Duodenal mucosa (tissue), 2 donors: ENCODE results near the gene ROBO2.

Experiments used
- H3K27ac ChIP-seq: one replicate; pipeline ENCODE4 v1.7.0; 2013; ENCODE audit warnings: low read depth, low read length
- H3K27me3 ChIP-seq, 2 donors: one replicate each; pipeline ENCODE4 v1.7.0; 2013; ENCODE audit warnings: low read length in 2 of 2, control low read depth in 1 of 2; ENCODE audit not compliant: insufficient read depth in 2 of 2, control insufficient read depth in 1 of 2
- H3K36me3 ChIP-seq, 2 donors: one replicate each; pipeline ENCODE4 v1.7.0; 2013; ENCODE audit warnings: low read length in 2 of 2, control low read depth in 1 of 2; ENCODE audit not compliant: insufficient read depth in 2 of 2, control insufficient read depth in 1 of 2
- H3K4me1 ChIP-seq, 2 donors: one replicate each; pipeline ENCODE4 v1.7.0; 2013; ENCODE audit warnings: low read length in 2 of 2, control low read depth in 1 of 2; ENCODE audit not compliant: insufficient read depth in 2 of 2, control insufficient read depth in 1 of 2
- H3K4me3 ChIP-seq, 2 donors: one replicate each; pipeline ENCODE4 v1.7.0; 2013; ENCODE audit warnings: low read length in 2 of 2, low read depth in 1 of 2
- H3K9ac ChIP-seq, 2 donors: one replicate each; pipeline ENCODE4 v1.7.0; 2013; ENCODE audit warnings: low read length in 2 of 2, low read depth in 1 of 2
- H3K9me3 ChIP-seq, 2 donors: one replicate each; pipeline ENCODE4 v1.7.0; 2013; ENCODE audit warnings: low read length in 2 of 2, control low read depth in 1 of 2; ENCODE audit not compliant: control insufficient read depth in 1 of 2

Gene ROBO2

DNA sequence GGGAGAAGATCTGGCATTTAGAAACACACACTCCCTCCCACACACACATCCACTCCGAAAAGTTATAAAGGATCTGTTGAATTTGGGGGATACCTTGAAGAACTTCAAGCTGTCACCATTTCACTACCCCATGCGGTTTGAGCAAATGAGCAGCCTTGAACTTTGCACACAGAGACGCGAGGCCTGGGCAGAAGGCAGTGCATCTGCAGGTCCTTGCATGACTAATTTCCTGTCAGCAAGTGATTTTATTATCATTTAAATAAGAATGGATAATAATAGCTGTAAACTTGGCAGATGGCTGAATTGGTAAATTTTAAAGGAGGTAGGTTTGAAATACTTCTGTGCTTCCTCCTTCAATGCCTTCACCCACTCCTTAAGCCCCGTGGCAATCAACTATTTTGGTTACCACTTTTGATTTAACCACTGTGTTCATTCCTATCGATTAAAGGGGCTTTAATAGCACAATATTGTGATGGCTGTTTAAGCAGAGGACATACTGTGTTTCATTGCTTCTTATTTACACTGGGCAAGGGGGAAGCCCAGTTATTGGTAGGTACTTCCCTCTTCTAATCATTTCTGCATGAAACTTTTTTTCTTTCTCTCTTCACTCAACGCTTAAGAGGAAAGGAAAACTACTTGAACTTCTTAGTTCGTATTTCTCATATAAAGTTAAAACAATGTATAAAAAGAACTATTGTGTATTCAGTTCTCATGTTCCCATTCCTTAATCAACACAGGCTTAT is 108.1 kb downstream of the ROBO2 start:
- Histone ChIP-seq H3K9ac (no peak overlapping the region), H3K27me3 (no peaks in the 10 kb centered on the region), H3K4me1 (peaks cover 0 to 5% of the 10 kb centered on the region in 2 donors), H3K36me3 (no peaks in the 10 kb centered on the region), H3K4me3 (no peak overlapping the region), H3K9me3 (no peaks in the 10 kb centered on the region), H3K27ac (no peak overlapping the region)

DNA sequence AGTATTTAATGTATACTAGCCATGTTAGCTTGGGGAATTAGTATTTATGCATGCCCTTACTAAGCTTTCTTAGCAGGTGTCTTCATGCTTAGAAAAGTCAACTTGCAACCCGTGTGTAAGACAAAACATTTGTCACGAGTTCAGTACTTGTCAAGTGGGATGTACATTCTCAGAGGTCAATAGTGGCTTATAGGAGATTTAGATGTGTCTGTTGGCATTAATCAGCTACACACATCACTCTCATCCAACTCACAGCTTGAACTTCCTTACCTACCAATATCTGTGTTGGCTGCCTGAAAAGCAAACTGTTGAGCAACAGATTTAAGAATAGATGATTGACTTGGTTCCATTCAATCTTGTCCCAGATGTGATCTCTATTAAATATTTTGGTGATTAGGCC is 109.5 kb downstream of the ROBO2 start:
- Histone ChIP-seq H3K9ac (no peak overlapping the region), H3K4me3 (no peak overlapping the region), H3K27ac (no peak overlapping the region), H3K36me3 (no peaks in the 10 kb centered on the region), H3K9me3 (no peaks in the 10 kb centered on the region), H3K4me1 (peaks cover 0 to 5% of the 10 kb centered on the region in 2 donors), H3K27me3 (no peaks in the 10 kb centered on the region)

DNA sequence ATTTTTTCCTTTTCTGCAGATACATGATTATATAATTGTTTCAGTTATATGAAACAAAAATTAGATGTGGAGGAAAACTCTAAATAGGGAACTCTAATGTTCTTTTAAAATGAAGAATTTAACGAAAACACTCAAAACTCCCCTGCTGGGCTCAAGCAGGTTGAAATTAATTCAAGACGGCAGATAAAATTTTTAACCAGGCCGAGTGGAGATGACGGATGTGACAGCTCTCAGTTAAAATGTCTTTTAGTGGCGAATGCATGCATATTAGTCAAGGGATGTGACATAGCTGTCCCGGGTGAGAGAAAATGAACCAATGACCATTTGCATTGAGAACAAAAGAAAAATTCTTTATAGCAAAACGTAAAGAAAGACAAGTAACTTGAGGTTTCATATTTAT is 110.1 kb downstream of the ROBO2 start:
- Histone ChIP-seq H3K4me1 (peaks cover 0 to 5% of the 10 kb centered on the region in 2 donors), H3K9me3 (no peaks in the 10 kb centered on the region), H3K27ac (no peak overlapping the region), H3K36me3 (no peaks in the 10 kb centered on the region), H3K9ac (no peak overlapping the region), H3K4me3 (no peak overlapping the region), H3K27me3 (no peaks in the 10 kb centered on the region)

- Histone ChIP-seq H3K36me3 (no peaks in the 10 kb centered on the region), H3K4me3 (no peak overlapping the region), H3K9ac (no peak overlapping the region), H3K27ac (no peak overlapping the region), H3K27me3 (no peaks in the 10 kb centered on the region), H3K4me1 (peaks cover 5 to 7% of the 10 kb centered on the region in 2 donors), H3K9me3 (no peaks in the 10 kb centered on the region)
These were observed 110.9 kb downstream of the ROBO2 start for GRCh38 chr3:77150759-77151158.

DNA sequence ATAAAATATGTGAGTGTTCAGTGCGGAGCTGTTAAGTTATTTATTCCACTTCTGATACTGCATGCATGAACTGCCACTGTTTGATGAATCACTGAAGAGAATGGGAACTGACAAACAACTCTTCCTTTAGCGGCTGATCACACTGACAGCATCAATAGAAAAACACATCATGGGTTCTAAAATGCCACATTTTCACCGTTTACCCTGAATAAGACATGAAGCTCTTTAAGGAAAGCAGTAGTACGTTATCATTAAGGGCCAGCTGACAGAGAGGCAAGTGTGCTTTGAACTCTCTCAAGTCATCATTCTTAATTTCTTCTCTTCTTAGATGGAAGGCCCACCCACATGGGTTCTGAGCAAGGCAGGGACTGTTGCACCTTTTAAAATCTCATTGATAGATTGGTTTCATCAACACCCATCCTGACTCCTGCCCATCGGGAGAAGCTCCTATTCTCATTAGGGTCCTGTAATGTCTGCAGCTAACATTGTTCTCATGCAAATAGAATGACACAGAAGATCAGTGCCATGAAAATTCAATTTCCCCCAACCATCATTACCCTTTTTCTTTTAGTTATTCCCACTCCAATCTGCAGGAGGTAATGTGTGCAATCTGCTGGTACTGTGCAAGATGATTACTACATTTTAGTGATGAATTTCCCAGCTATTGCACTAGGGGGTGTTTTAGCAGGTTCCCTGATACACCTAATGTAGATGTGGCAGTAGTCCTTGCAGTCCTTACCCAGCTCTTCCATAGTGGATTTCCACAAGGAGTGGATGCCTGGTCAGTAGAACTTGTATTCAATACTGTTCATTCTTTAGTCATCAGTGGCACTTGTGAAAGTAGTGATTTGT is 119.1 kb downstream of the ROBO2 start:
- H3K27ac ChIP-seq, result no peak overlapping the region
- H3K4me1 ChIP-seq, result peaks cover 0 to 8% of the 10 kb centered on the region in 2 donors
- H3K4me3 ChIP-seq, result no peak overlapping the region
- H3K27me3 ChIP-seq, result no peaks in the 10 kb centered on the region
- no peaks in the 10 kb centered on the region for H3K9me3 ChIP-seq
- no peaks in the 10 kb centered on the region for H3K36me3 ChIP-seq
- no peak overlapping the region for H3K9ac ChIP-seq

- Histone ChIP-seq H3K9me3 (no peaks in the 10 kb centered on the region), H3K27ac (no peak overlapping the region), H3K27me3 (no peaks in the 10 kb centered on the region), H3K4me1 (no peaks in the 10 kb centered on the region), H3K36me3 (no peaks in the 10 kb centered on the region), H3K4me3 (no peak overlapping the region), H3K9ac (no peak overlapping the region)
These were observed 121.1 kb downstream of the ROBO2 start for GRCh38 chr3:77160931-77161497.

GRCh38 chr3:77169823-77170222 is 129.9 kb downstream of the ROBO2 start:
- Histone ChIP-seq H3K36me3 (no peaks in the 10 kb centered on the region), H3K4me1 (no peaks in the 10 kb centered on the region), H3K27me3 (no peaks in the 10 kb centered on the region), H3K9ac (no peak overlapping the region), H3K27ac (no peak overlapping the region), H3K9me3 (no peaks in the 10 kb centered on the region), H3K4me3 (no peak overlapping the region)

GRCh38 chr3:77171026-77171425 is 131.1 kb downstream of the ROBO2 start:
- H3K4me1 ChIP-seq, result no peaks in the 10 kb centered on the region
- no peaks in the 10 kb centered on the region for H3K9me3 ChIP-seq
- no peak overlapping the region for H3K9ac ChIP-seq
- H3K4me3 ChIP-seq, result no peak overlapping the region
- H3K36me3 ChIP-seq, result no peaks in the 10 kb centered on the region
- no peaks in the 10 kb centered on the region for H3K27me3 ChIP-seq
- H3K27ac ChIP-seq, result no peak overlapping the region

GRCh38 chr3:77179762-77180161 is 139.9 kb downstream of the ROBO2 start:
- H3K27me3 ChIP-seq, result no peaks in the 10 kb centered on the region
- H3K9ac ChIP-seq, result no peak overlapping the region
- no peak overlapping the region for H3K4me3 ChIP-seq
- H3K27ac ChIP-seq, result no peak overlapping the region
- no peaks in the 10 kb centered on the region for H3K36me3 ChIP-seq
- H3K4me1 ChIP-seq, result no peaks in the 10 kb centered on the region
- H3K9me3 ChIP-seq, result no peaks in the 10 kb centered on the region

GRCh38 chr3:77182341-77182740 is 142.4 kb downstream of the ROBO2 start:
- no peaks in the 10 kb centered on the region for H3K36me3 ChIP-seq
- no peak overlapping the region for H3K27ac ChIP-seq
- H3K27me3 ChIP-seq, result no peaks in the 10 kb centered on the region
- no peak overlapping the region for H3K9ac ChIP-seq
- H3K4me1 ChIP-seq, result no peaks in the 10 kb centered on the region
- H3K4me3 ChIP-seq, result no peak overlapping the region
- H3K9me3 ChIP-seq, result no peaks in the 10 kb centered on the region
